ENCODE data around the gene CCDC47.

- TF ChIP-seq CTCF (conservative IDR thresholded peaks at IDR 0.05; ENCODE audit: low read depth, low read length) (no peak), EZH2 (IDR thresholded peaks at IDR 0.05; ENCODE audit: borderline replicate concordance, low read depth, low read length, poor library complexity, severe bottlenecking) (no peak)
Measured at GRCh38 chr17:63805591-63805990, 32.2 kb upstream of the CCDC47 start.

All from A673 (cell line).